HG03354 (cell line): ENCODE measurements around the gene CAV3.
"Not testable (repeated sequence)": the region's sequence is repeated elsewhere in the genome, so short reads cannot be mapped to it uniquely, and the experiment has no call there.

Source experiments
- ATAC-seq: cut with Tn5 transposase; IDR thresholded peaks from one replicate; pipeline ENCODE4 v1.9.1; 2021; ENCODE audit warnings: mild to moderate bottlenecking; ENCODE audit not compliant: unreplicated experiment, poor library complexity, severe bottlenecking

CAV3 gene

GRCh38 chr3:8733332-8734094 is at the start of gene CAV3:
TSS of gene CAV3 (plus strand) at chr3:8733802. CDS start at chr3:8733877, 75 bp downstream.
- ATAC-seq = no peak

- ATAC-seq = not testable (repeated sequence)
Measured at GRCh38 chr3:8684992-8685391, 48.6 kb upstream of the CAV3 start.

GRCh38 chr3:8691295-8691694 is 42.3 kb upstream of the CAV3 start:
- not testable (repeated sequence) for ATAC-seq

- ATAC-seq = peak; percentile 57
Measured at GRCh38 chr3:8702560-8702959, 31.0 kb upstream of the CAV3 start.

GRCh38 chr3:8705575-8705974 is 28.0 kb upstream of the CAV3 start:
- no peak for ATAC-seq

- ATAC-seq = no peak
Measured at GRCh38 chr3:8709287-8709686, 24.3 kb upstream of the CAV3 start.

GRCh38 chr3:8709801-8710507 is 23.6 kb upstream of the CAV3 start:
- ATAC-seq = no peak

- no peak for ATAC-seq
Measured at GRCh38 chr3:8712045-8712907, 21.3 kb upstream of the CAV3 start.

GRCh38 chr3:8712908-8713255 is 20.7 kb upstream of the CAV3 start:
- no peak for ATAC-seq

- ATAC-seq = no peak
Measured at GRCh38 chr3:8713901-8714759, 19.5 kb upstream of the CAV3 start.

- not testable (repeated sequence) for ATAC-seq
Measured at GRCh38 chr3:8715757-8716156, 17.8 kb upstream of the CAV3 start.

GRCh38 chr3:8722808-8723207 is 10.8 kb upstream of the CAV3 start:
- no peak for ATAC-seq

- ATAC-seq = no peak
Measured at GRCh38 chr3:8723612-8724011, 10.0 kb upstream of the CAV3 start.

GRCh38 chr3:8724108-8724752 is 9.4 kb upstream of the CAV3 start:
- ATAC-seq = no peak

- ATAC-seq = no peak
Measured at GRCh38 chr3:8727605-8728512, 5.7 kb upstream of the CAV3 start.

- no peak for ATAC-seq
Measured at GRCh38 chr3:8729479-8729878, 4.1 kb upstream of the CAV3 start.

- ATAC-seq = no peak
Measured at GRCh38 chr3:8730656-8731055, 2.9 kb upstream of the CAV3 start.

GRCh38 chr3:8732413-8732812 is 1.2 kb upstream of the CAV3 start:
- ATAC-seq = no peak
